NCI-H2196 treated with DMSO at 0.1 percent for 48 hours (cell line): ENCODE data around the gene NCAPD3.

Experiments
- DNase-seq: peaks from one replicate; lab custom pipeline; 2025; ENCODE audit not compliant: unreplicated experiment; lab: John Stamatoyannopoulos, UW

The NCAPD3 gene

DNA sequence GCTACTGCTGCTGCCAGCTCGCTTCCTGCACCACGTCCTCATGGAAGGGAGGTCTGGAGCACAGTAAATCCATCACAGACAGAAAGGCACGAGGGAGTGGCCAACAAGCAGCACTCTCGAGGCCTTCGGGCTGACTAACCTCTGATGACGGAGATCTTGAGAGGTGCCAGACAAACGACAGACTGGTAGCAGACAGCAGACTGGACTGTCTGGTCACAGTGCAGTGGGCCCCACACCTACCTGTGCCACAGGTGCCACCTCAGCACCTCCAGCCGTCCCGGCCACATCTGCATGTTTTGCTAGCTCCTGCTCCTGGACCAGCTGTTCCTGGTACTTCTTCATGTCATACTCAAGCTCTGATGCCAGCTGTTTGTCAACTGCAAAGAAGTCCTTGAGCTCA is 64.1 kb downstream of the NCAPD3 start:
- no peak for DNase-seq

DNA sequence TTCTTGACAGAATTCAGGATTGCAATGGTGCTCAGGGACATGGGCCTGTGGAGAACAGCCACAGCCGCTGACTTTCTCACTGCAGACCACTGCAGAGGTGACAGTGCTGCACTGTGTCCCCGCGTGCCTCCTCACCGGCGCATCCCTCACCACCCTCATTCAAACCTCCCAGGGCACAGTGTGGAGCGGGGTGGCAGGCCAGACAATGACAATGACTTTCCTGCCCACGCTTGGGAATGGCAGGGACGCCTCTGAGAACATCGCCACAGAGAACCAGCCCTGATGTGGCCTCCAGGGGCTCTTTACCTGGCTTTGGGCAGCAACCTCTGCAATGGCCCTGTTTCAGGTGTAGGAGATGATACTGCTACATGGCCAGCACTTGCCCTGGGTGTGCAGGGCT is 65.7 kb downstream of the NCAPD3 start:
- no peak for DNase-seq

DNA sequence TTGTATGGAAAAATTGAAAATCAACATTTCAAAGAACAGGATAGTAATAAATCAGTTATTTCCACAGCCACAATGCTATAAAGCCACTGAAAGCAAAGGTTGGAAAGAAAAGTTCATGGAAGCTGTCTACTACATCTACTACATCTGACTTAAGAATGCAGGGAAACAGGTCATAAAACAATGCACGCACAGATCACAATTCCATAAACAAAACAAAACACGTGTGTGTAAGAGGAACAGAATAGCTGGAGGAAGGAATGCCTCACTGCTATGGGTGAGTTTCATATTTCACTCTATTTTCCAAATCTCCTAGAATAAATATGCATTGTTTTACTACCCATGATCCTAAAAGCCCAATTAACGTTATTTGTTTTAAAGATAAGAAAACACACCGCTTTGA is 66.3 kb downstream of the NCAPD3 start:
- DNase-seq, result no peak

DNA sequence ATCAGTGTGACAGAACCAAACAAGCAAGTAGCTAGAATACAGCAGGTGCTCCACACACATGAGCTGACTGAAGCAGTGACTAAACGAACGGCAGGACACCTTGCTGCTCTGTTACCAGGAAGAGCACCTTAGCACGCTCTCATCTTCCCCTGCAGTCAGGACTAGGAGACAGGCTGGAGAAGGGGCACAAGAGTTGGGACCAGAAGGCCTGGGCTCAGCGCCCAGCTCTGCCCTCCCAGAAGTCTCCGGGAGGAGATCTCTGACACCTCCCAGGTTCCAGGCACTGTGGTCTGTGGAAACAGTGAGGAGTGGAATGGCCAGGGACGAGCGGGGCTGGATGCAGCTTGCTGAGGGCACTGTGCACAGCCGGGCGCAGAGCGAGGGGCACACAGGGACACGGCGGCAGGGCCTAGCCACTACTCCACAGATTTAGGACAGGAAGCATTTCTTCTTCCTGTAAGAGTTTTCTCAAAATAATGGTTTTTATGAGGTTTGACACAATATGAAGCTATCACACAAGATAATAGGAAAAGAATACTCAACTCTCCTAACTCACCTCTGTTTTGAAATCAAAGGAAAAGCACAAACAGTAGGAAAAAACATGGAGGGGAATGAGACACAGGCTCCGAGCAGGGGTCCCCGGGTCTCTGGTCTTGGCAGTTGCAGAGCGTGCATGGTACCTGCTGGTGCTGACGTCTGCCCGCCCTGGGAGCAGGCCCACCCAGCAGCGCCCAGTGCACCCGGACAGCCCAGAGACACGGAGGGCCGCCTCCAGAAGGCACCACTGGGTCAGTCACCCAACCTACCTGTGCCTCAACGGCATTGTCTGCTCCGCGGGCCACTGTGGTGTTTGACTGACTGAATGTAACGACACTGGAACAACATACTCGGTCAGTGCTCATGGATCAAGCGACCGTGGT is 67.6 kb downstream of the NCAPD3 start:
- DNase-seq, result no peak

DNA sequence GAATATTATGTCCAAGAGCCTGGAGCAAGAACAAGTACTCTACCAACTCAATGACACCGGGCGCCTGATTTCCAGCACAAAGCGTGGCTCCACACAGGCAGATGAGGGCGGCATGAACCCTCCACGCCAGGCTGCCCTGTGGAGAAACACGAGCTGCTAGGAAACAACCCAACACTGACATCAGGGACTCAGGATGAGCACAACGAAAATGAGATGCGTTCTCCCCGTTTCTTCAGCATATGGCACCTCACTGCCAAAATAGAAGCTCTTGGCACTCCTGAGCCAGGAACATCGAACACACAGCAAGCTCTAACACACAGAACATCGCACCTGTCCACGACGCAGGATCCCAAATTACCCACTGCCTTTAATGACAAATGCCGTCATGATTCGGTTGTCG is 68.3 kb downstream of the NCAPD3 start:
- no peak for DNase-seq

DNA sequence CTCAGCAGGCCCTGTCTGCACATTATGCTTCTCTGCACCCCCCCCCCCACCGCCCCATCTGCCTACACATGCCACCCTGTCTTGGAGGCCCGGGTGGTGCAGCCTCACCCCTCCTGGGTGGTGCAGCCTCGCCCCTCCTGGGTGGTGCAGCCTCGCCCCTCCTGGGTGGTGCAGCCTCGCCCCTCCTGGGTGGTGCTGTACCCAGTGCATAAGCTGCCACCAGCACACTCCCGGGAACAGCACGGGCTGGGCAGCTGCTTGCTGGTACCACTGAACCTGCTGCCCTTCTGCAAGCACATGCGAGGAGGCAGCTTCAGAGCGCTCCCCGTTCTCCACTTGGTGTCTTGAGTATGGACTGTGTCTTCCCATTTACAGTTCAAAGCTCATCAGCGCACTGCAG is 69.3 kb downstream of the NCAPD3 start:
- no peak for DNase-seq

DNA sequence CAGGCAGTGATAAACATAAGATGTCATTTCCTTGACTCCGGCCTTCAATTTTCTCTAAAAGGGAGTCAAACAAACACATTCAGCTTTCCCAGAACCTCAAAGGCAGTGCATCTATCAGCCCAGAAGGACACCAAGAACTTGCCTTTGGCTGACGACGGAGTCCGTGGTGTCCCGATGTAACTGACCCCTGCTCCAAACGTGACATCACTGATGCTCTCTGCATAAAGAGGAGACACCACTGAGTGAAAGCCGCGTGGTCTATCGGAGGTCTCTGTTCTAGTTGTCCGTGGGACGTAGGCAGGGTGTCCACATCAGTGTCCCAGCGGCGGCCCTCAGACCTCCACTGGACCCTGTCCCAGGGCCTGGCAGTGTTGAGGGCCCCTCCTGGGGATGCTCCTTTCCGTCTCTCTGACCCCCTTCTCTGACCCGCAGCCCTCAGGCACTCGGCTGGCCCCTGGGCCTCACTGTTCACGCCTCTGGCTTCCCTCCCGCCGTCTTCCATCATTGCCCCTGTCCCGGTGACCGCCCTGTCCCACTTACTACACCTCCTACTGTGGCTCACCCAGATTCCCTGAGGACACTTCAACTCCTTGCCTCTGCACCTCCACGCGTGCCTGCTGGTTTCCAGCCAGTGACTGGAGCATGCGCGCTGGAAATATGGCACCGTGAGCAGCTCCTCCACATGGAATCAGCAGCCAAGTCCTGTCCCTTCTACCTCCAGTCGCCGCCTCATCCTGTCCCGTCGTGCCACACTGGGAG is 70.4 kb downstream of the NCAPD3 start:
- DNase-seq, result no peak

DNA sequence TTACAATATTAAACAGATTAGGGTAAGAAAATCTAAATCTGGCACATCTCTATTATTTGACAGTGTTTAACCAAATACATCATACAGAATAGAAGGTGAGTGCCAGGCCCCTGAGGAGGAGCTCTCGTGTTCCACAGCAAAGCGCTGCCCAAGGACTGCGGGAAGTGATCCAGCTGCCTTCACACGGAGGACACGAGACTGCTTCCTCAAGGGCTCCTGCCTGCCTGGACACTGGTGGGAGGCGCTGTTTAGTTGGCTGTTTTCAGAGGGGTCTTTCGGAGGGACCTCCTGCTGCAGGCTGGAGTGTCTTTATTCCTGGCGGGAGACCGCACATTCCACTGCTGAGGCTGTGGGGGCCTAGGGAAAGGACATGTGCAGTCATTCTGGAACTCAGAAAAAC is 71.1 kb downstream of the NCAPD3 start:
- no peak for DNase-seq

DNA sequence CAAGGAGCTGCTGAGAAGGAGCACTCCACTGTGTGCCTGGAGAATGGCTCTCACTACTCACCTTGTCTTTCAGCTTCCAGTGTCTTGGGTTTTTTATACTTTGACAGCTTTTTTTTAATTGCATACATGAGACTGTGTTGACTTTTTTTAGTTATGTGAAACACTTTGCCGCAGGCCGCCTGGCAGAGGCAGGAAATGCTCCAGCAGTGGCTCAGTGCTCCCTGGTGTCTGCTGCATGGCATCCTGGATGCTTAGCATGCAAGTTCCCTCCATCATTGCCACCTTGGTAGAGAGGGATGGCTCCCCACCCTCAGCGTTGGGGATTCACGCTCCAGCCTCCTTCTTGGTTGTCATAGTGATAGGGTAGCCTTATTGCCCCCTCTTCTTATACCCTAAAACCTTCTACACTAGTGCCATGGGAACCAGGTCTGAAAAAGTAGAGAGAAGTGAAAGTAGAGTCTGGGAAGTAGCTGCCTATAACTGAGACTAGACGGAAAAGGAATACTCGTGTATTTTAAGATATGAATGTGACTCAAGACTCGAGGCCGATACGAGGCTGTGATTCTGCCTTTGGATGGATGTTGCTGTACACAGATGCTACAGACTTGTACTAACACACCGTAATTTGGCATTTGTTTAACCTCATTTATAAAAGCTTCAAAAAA is 72.6 kb downstream of the NCAPD3 start:
- no peak for DNase-seq

DNA sequence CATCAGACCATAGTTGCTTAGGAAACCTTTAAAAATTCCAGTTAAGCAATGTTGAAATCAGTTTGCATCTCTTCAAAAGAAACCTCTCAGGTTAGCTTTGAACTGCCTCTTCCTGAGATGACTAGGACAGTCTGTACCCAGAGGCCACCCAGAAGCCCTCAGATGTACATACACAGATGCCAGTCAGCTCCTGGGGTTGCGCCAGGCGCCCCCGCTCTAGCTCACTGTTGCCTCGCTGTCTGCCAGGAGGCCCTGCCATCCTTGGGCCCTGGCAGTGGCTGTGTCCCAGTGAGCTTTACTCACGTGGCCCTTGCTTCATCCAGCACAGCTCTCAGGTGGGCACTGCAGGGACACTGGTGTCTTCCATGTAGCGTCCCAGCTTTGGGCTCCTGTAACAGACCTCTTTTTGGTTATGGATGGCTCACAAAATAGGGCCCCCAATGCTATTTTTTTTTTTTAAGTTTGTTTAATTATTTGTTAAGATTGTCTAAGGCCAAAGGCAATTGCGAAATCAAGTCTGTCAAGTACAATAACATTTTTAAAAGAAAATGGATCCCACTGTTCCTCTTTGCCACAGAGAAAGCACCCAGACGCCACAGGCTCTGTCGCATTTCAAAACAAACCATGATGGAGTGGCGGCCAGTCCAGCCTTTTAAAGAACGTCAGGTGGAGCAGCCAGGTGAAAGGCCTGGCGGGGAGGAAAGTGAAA is 73.4 kb downstream of the NCAPD3 start:
- no peak for DNase-seq

DNA sequence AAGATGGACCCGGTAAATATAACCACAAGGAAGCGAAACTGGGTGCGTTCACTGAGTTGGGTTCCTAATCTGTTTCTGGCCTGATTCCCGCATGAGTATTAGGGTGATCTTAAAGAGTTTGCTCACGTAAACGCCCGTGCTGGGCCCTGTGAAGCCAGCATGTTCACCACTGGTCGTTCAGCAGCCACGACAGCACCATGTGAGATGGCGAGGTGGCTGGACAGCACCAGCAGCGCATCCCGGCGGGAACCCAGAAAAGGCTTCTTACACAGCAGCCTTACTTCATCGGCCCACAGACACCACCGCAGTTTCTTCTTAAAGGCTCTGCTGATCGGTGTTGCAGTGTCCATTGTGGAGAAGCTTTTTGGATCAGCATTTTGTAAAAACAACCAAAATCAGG is 74.4 kb downstream of the NCAPD3 start:
- DNase-seq, result no peak

DNA sequence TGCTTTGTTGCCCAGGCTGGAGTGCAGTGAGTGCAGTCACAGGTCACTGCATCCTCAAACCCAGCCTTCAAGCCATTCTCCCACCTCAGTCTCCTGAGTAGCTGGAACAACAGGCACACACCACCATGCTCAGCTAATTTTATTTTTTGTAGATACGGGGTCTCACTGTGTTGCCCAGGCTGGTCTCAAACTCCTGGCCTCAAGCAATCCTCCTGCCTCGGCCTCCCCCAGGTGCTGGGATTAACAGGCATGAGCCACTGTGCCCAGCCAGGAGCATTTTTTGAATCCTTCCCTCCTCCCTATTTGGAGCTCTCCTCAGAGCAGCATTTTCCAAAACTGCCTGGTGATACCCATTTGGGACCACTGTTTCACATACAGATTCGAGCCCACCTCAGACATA is 77.2 kb downstream of the NCAPD3 start:
- DNase-seq, result no peak

DNA sequence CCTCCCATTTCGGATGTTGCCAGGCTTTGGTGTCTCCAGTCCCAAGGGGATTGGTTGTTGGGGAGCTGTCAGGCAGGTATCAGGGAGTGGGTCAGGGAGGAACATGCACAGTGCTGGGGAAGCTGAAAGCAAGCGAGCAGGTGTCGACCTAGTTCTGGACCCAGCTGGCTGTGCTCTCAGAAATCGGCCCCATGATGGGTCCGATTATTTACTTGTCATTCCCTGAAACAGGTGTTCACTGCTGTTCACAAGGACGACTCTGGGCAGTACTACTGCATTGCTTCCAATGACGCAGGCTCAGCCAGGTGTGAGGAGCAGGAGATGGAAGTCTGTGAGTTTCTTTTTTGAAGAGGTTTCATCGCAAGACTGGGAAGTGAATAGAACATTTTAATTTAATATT is 78.1 kb downstream of the NCAPD3 start:
- DNase-seq, result peak; percentile 21

DNA sequence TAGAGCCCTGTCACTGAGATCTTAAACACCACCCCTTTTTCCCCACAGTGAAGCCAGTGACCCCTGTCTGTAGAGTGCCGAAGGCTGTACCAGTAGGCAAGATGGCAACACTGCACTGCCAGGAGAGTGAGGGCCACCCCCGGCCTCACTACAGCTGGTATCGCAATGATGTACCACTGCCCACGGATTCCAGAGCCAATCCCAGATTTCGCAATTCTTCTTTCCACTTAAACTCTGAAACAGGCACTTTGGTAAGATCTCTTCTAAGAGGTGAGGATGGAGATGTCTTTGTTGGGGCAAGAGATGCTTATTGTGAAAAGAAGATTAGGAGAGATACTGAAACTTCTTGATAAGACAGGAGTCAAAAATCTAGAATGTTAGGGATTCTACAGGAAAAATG is 79.0 kb downstream of the NCAPD3 start:
- DNase-seq, result no peak

DNA sequence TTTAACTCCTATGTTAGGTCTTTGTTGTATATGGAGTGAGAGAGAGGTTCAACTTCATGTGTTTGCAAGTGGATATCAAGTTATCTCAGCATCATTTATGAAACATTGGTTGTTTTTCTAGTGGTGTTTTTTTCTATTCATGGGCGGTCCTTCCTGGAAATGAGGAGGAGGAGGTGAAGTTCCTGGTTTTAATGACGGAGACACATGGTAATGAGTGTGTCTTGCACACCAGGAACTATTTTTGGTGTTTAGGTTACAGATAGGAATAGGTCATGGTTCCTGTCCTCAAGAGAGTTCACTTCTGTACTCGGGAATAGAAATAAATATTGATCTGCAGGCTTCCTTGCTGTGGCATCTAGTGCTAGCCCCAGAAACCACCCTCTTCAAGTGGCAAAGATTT is 80.0 kb downstream of the NCAPD3 start:
- no peak for DNase-seq

DNA sequence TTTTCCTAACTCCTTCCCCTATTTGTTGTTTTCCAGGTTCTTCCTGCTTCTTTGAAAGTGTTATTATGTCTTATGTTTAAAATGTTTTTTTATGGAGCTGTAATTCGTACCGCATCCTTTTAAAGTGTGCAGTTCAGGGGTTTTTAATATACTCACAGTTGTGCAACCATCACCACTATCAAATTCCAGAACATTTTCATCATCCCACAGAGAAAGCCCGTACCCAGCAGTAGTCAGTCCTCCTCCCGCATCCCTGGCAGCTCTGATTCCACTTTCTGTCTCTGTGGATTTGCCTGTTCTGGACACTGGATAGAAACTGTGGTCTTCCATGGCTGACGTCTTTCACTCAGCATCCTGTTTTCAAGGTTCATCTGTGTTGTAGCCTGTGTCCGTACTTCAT is 81.2 kb downstream of the NCAPD3 start:
- DNase-seq, result no peak

DNA sequence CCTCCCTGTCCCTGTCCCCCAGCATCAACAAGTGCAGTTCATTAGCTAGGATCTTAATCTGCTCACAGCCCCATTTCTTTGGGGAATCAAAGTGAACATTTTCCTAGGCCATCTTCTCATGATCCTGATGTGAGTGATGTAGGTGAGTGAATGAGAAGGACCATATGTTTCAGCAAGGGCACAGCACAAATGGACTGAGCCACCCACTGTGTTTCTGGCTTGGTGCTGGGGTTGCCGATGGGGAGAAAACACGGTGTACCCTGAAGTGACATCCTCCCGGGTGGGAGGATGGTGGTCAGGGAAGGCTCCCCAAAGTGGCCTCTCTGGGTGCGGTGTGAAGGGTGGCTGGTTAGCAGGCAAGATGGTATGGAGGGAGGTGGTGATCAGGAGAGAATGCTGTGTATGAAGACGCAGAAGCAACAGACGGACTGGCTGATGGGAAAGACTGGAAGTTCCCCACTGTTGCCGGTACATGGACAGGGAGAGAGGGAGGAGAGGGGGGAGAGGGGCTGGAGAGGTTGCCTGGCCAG is 82.7 kb downstream of the NCAPD3 start:
- no peak for DNase-seq

DNA sequence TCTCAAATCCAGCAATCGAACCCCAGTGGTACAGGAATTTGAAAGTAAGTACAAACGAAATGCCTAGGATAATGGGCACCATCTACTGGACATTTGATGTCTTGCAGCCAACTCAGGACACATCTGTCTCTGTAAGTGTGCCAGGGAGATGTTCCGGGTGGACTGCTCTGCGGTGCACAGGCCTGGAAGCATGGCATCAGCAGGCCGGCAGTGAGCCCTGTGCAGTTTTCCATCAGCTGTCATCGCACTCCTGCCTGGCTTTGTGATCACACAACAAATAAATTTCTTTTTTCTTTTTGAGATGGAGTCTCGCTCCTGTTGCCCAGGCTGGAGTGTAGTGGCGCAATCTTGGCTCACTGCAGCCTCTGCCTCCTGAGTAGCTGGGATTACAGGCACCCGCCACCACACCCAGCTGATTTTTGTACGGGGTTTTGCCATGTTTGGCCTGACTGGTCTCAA is 83.9 kb downstream of the NCAPD3 start:
- peak; percentile 29 for DNase-seq

DNA sequence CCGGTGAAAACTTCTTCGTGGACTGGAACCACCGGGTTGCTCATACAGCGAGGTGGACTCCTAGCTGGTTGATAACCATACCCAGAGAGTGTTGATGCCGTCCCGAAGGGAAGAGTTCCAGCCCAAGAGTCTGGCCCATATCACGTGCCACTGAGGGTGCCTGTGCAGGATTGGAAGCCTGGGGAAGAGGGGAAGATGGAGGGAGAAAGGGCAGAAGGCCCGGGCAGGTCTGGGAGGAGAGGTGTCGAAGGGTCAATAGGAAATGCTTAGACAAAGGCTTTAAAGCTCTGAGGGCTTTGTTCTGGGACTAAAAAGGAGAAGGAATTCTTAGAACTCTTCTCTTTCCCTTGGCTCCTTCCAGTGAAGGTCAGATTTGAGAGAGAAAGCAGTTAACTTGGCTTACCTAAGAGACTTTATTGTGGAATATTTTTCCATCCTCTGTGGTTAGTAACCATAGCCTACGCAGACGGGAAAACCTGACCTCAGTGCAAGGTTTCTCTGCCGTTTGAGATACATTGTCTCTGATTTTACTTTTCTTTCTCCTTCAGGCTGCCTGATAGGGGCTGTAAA is 84.4 kb downstream of the NCAPD3 start:
- DNase-seq, result no peak

DNA sequence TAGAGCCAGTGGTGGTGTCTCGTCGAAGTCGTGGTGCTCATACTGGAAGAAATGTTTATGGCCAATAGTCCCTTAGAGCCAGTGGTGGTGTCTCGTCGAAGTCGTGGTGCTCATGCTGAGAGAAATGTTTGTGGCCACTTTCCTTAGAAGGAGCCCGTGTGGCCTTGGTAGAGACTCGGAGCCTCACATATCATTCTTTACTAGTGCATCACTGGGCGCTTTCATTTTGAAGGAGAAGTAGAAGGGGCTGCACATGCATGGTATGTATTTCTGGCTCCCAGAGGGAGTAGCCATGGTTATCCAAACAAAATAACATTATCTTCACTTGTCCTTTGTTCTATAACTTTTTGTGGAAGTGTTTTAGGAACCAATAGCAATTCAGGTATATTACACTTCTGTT is 85.4 kb downstream of the NCAPD3 start:
- DNase-seq, result no peak

DNA sequence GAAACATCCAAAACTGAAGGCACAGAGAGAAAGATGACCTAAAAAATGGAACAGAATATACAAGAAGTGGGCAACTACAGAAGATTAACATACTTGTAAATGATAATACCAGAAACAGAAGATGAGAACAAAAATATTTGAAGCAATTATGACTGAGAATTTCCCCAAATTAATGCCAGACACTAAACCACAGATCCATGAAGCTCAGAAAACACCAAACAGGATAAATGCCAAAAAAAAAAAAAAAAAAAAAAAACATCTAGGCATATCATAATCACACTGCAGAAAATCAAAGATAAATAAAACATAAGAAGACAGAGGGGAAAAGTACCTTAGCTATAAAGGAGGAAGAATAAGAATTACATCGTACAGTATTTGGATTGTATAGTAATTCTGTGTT is 89.6 kb downstream of the NCAPD3 start:
- no peak for DNase-seq
